GM10847 (cell line): ENCODE data around the gene MGAT4C.

Experiments used
- POLR2A ChIP-seq: IDR thresholded peaks from 2 replicates; pipeline ENCODE4 v1.6.1; 2011; ENCODE audit not compliant: insufficient read length; ENCODE audit errors: extremely low read depth

The MGAT4C gene

GRCh38 chr12:85963326-85963725 lies 292.9 kb downstream of the MGAT4C start:
- TF ChIP-seq POLR2A, result no peak

GRCh38 chr12:85956081-85956480 lies 300.1 kb downstream of the MGAT4C start:
- no peak for TF ChIP-seq POLR2A

- TF ChIP-seq POLR2A, result no peak
Measured at GRCh38 chr12:85955127-85955526, 301.1 kb downstream of the MGAT4C start.

- no peak for TF ChIP-seq POLR2A
Measured at GRCh38 chr12:85951823-85952222, 304.4 kb downstream of the MGAT4C start.

GRCh38 chr12:85949253-85949652 lies 306.9 kb downstream of the MGAT4C start:
- TF ChIP-seq POLR2A, result no peak

- no peak for TF ChIP-seq POLR2A
Measured at GRCh38 chr12:85948340-85948739, 307.9 kb downstream of the MGAT4C start.

- no peak for TF ChIP-seq POLR2A
Measured at GRCh38 chr12:85947286-85947685, 308.9 kb downstream of the MGAT4C start.

- no peak for TF ChIP-seq POLR2A
Measured at GRCh38 chr12:85946375-85946774, 309.8 kb downstream of the MGAT4C start.

GRCh38 chr12:85927166-85927565 lies 329.0 kb downstream of the MGAT4C start:
- TF ChIP-seq POLR2A, result no peak

GRCh38 chr12:85923767-85924331 lies 332.3 kb downstream of the MGAT4C start:
- TF ChIP-seq POLR2A, result no peak

GRCh38 chr12:85920324-85920947 lies 335.8 kb downstream of the MGAT4C start:
- TF ChIP-seq POLR2A, result no peak
